ENCODE results near the gene DPEP1. TPM values are rescaled to one million over a fixed set of nuclear protein-coding genes. Genes with fewer than 3 reads are reported as not detected.
A peak's percentile ranks its signal among the peaks of the same experiment; 100 is the strongest.
"Not testable (repeated sequence)": the region's sequence is repeated elsewhere in the genome, so short reads cannot be mapped to it uniquely, and the experiment has no call there.

The DPEP1 gene
- total RNA-seq = under 1 TPM in 1 of 2 donors, not detected in 1; 0.79 TPM
- long read RNA-seq, donor 1 = 0 reads
- long read RNA-seq, donor 2 = 0 reads

GRCh38 chr16:89613231-89613953, at the start of gene DPEP1:
TSS of gene DPEP1 (plus strand) at chr16:89613642. CDS start at chr16:89630411, 16,769 bp downstream.
- no peak for DNase-seq (ENCODE audit: low spot score)
- intact Hi-C loops (cut with DNase I) = no loop called here

GRCh38 chr16:89564476-89565255, 48.8 kb upstream of the DPEP1 start:
- intact Hi-C loops (cut with DNase I) = no loop called here
- DNase-seq (ENCODE audit: low spot score) = no peak

GRCh38 chr16:89565256-89565505, 48.3 kb upstream of the DPEP1 start:
- DNase-seq (ENCODE audit: low spot score) = no peak
- intact Hi-C loops (cut with DNase I) = no loop called here

- intact Hi-C loops (cut with DNase I) = no loop called here
- no peak for DNase-seq (ENCODE audit: low spot score)
Measured at GRCh38 chr16:89565506-89566372, 47.7 kb upstream of the DPEP1 start.

GRCh38 chr16:89567656-89568594, 45.5 kb upstream of the DPEP1 start:
- no peak for DNase-seq (ENCODE audit: low spot score)
- intact Hi-C loops (cut with DNase I) = no loop called here

GRCh38 chr16:89569506-89570341, 43.7 kb upstream of the DPEP1 start:
- intact Hi-C loops (cut with DNase I) = loop anchor here in 1 of 2 donors (10.0 kb wide), 1 partner anchor 75 kb away; no protein-coding TSS in a partner anchor
- no peak for DNase-seq (ENCODE audit: low spot score)

- intact Hi-C loops (cut with DNase I) = loop anchor here in 1 of 2 donors (10.0 kb wide), 1 partner anchor 74 kb away; no protein-coding TSS in a partner anchor
- DNase-seq (ENCODE audit: low spot score) = no peak
Measured at GRCh38 chr16:89570342-89570923, 43.0 kb upstream of the DPEP1 start.

GRCh38 chr16:89570983-89571598, 42.4 kb upstream of the DPEP1 start:
- intact Hi-C loops (cut with DNase I) = loop anchor here in 1 of 2 donors (10.0 kb wide), 1 partner anchor 74 kb away; no protein-coding TSS in a partner anchor
- DNase-seq (ENCODE audit: low spot score) = not testable (repeated sequence)

GRCh38 chr16:89571636-89572035, 41.8 kb upstream of the DPEP1 start:
- intact Hi-C loops (cut with DNase I) = loop anchor here in 1 of 2 donors (10.0 kb wide), 1 partner anchor 73 kb away; no protein-coding TSS in a partner anchor
- no peak for DNase-seq (ENCODE audit: low spot score)

- no peak for DNase-seq (ENCODE audit: low spot score)
- intact Hi-C loops (cut with DNase I) = loop anchor here in 1 of 2 donors (10.0 kb wide), 1 partner anchor 73 kb away; no protein-coding TSS in a partner anchor
Measured at GRCh38 chr16:89572073-89572484, 41.4 kb upstream of the DPEP1 start.

- intact Hi-C loops (cut with DNase I) = loop anchor here in 1 of 2 donors (10.0 kb wide), 1 partner anchor 72 kb away; no protein-coding TSS in a partner anchor
- no peak for DNase-seq (ENCODE audit: low spot score)
Measured at GRCh38 chr16:89572485-89573205, 40.8 kb upstream of the DPEP1 start.

GRCh38 chr16:89573826-89574680, 39.4 kb upstream of the DPEP1 start:
- intact Hi-C loops (cut with DNase I) = loop anchor here in 1 of 2 donors (10.0 kb wide), 1 partner anchor 71 kb away; no protein-coding TSS in a partner anchor
- DNase-seq (ENCODE audit: low spot score) = no peak

- DNase-seq (ENCODE audit: low spot score) = peak; percentile 88
- intact Hi-C loops (cut with DNase I) = loop anchor here (5.0 to 10.0 kb wide), 2 partner anchors 68 to 70 kb away; no protein-coding TSS in a partner anchor
Measured at GRCh38 chr16:89574681-89575246, 38.7 kb upstream of the DPEP1 start.
